HCT116 (cell line): ENCODE results near the gene CFAP44. TPM values are rescaled to one million over a fixed set of nuclear protein-coding genes. Genes with fewer than 3 reads are reported as not detected.

ENCODE experiments used
- ATAC-seq: fragments of 200-7000 bp; cut with Tn5 transposase; 2 replicates; pipeline ENCODE4 v1.9.1; 2020; ENCODE audit warnings: mild to moderate bottlenecking, moderate library complexity
- BruUV-seq: library from RNA; stranded (reverse); fragments of 400-500 nt; replicated peaks from 2 replicates; lab custom pipeline; 2021; lab: Mats Ljungman, UMichigan
- CTCF ChIA-PET: fragments of 300-600 bp; sonication (Branson Sonifier 250); formaldehyde crosslinking; loops from one replicate; lab custom pipeline; 2021; ENCODE audit warnings: antibody characterized with exemption; lab: Charles Lee
- POLR2A ChIA-PET: fragments of 300-600, 350-600 bp; sonication (Branson Sonifier 250); formaldehyde crosslinking; loops from one replicate; lab custom pipeline; 2021; ENCODE audit warnings: antibody characterized with exemption; lab: Charles Lee
- RAD21 ChIA-PET, 2 experiments: fragments of 300-600 bp; sonication (Branson Sonifier 250); formaldehyde crosslinking; loops; one replicate each; lab custom pipeline; 2023; ENCODE audit warnings: low total read pairs in 2 of 2; ENCODE audit not compliant: uncharacterized antibody in 2 of 2, unreplicated experiment in 2 of 2, low non-redundant PET in 1 of 2; lab: Charles Lee
- DNase-seq: peaks from one replicate; pipeline ENCODE4 v3.0.0-alpha.2; 2010; ENCODE audit warnings: low read depth, low spot score
- H2AFZ ChIP-seq: fragments of 200-600 bp; shearing (Covaris generic), sonication (generic); 2 replicates; pipeline ENCODE4 v1.6.1; 2017; ENCODE audit warnings: low read depth, mixed run types, mixed read lengths, antibody characterized with exemption, low read length; ENCODE audit not compliant: poor library complexity, severe bottlenecking
- H3K27ac ChIP-seq: 2 replicates; pipeline ENCODE4 v1.5.1; 2012; ENCODE audit warnings: low read depth, low read length
- H3K27me3 ChIP-seq: fragments of 200-600 bp; sonication (generic); 2 replicates; pipeline ENCODE4 v1.6.1; 2016; ENCODE audit warnings: mixed run types, low read length, mixed read lengths; ENCODE audit not compliant: insufficient read depth
- H3K36me3 ChIP-seq, 2 experiments: fragments of 200-500 bp in 1 of 2; fragments of 200-600 bp in 1 of 2; sonication (Bioruptor generic) in 1 of 2; sonication (generic) in 1 of 2; 2 replicates each; pipeline versions ENCODE4 v1.5.1 to v1.6.1; 2014 to 2016; ENCODE audit warnings: low read length in 2 of 2, inconsistent platforms in 1 of 2, mixed read lengths in 1 of 2, mixed run types in 1 of 2; ENCODE audit not compliant: insufficient read depth in 2 of 2, control insufficient read depth in 1 of 2
- H3K4me1 ChIP-seq, 2 experiments: fragments of 200-600 bp in 1 of 2; sonication (generic) in 1 of 2; 2 replicates each; pipeline versions ENCODE4 v1.5.1 to v1.6.1; 2012 to 2017; ENCODE audit warnings: low read length in 2 of 2, inconsistent platforms in 1 of 2, mild to moderate bottlenecking in 1 of 2, mixed read lengths in 1 of 2, mixed run types in 1 of 2, moderate library complexity in 1 of 2; ENCODE audit not compliant: insufficient read depth in 2 of 2, control insufficient read depth in 1 of 2
- H3K4me2 ChIP-seq: fragments of 200-600 bp; sonication (generic); 2 replicates; pipeline ENCODE4 v1.6.1; 2017; ENCODE audit warnings: mixed run types, low read length, mixed read lengths
- H3K4me3 ChIP-seq, 2 experiments: fragments of 200-600 bp in 1 of 2; sonication (generic) in 1 of 2; replicated peaks in 1 of 2; 2 replicates each; pipeline ENCODE4 v1.5.1; 2011 to 2016; ENCODE audit warnings: low read length in 2 of 2, control low read depth in 1 of 2, low read depth in 1 of 2, mild to moderate bottlenecking in 1 of 2, mixed read lengths in 1 of 2, mixed run types in 1 of 2
- H3K79me2 ChIP-seq: fragments of 200-600 bp; sonication (generic); 2 replicates; pipeline ENCODE4 v1.6.1; 2017; ENCODE audit warnings: mild to moderate bottlenecking, mixed run types, low read length, moderate library complexity, mixed read lengths; ENCODE audit not compliant: insufficient read depth
- H3K9ac ChIP-seq: fragments of 200-600 bp; sonication (generic); 2 replicates; pipeline ENCODE4 v1.6.1; 2016; ENCODE audit warnings: low read length, mixed read lengths
- H3K9me2 ChIP-seq: fragments of 200-600 bp; sonication (generic), shearing (Covaris generic); 2 replicates; pipeline ENCODE4 v1.6.1; 2017; ENCODE audit warnings: mixed run types, mild to moderate bottlenecking, moderate library complexity; ENCODE audit not compliant: insufficient read depth
- H3K9me3 ChIP-seq, 2 experiments: fragments of 200-500 bp in 1 of 2; fragments of 200-600 bp in 1 of 2; sonication (Bioruptor generic) in 1 of 2; sonication (generic) in 1 of 2; 2 replicates each; pipeline ENCODE4 v1.6.1; 2014 to 2017; ENCODE audit warnings: low read length in 2 of 2, mixed read lengths in 2 of 2, inconsistent platforms in 1 of 2, low read depth in 1 of 2, mild to moderate bottlenecking in 1 of 2, mixed run types in 1 of 2, moderate library complexity in 1 of 2; ENCODE audit not compliant: control insufficient read depth in 1 of 2, insufficient read depth in 1 of 2
- H4K20me1 ChIP-seq: fragments of 200-600 bp; sonication (generic), shearing (Covaris generic); 2 replicates; pipeline ENCODE4 v1.6.1; 2017; ENCODE audit warnings: mixed run types, mild to moderate bottlenecking, moderate library complexity; ENCODE audit not compliant: insufficient read depth
- CBX3 ChIP-seq: IDR thresholded peaks from 2 replicates; pipeline ENCODE4 v1.6.1; 2012; ENCODE audit warnings: low read depth
- EZH2 ChIP-seq: fragments of 200-600 bp; sonication (generic); IDR thresholded peaks from 2 replicates; pipeline ENCODE4 v1.6.1; 2017; ENCODE audit warnings: antibody characterized with exemption, mixed run types
- EZH2phosphoT487 ChIP-seq: fragments of 200-600 bp; IDR thresholded peaks from 2 replicates; pipeline ENCODE4 v1.6.1; 2018; ENCODE audit warnings: antibody characterized with exemption, borderline replicate concordance
- FOSL1 ChIP-seq: IDR thresholded peaks from 2 replicates; pipeline ENCODE4 v1.6.1; 2012; ENCODE audit warnings: low read depth
- POLR2AphosphoS5 ChIP-seq: IDR thresholded peaks from 2 replicates; pipeline ENCODE4 v1.6.1; 2011; ENCODE audit warnings: mild to moderate bottlenecking, low read depth, low read length, moderate library complexity
- RAD21 ChIP-seq: IDR thresholded peaks from 2 replicates; pipeline ENCODE4 v1.6.1; 2012; ENCODE audit warnings: low read depth, mild to moderate bottlenecking
- SP1 ChIP-seq: IDR thresholded peaks from 2 replicates; pipeline ENCODE4 v1.6.1; 2012; ENCODE audit warnings: low read depth
- SRF ChIP-seq: IDR thresholded peaks from 2 replicates; pipeline ENCODE4 v1.6.1; 2012; ENCODE audit warnings: low read depth
- ZNF274 ChIP-seq: fragments of 200-500 bp; sonication (Bioruptor generic); IDR thresholded peaks from 2 replicates; pipeline ENCODE4 v1.6.1; 2014; ENCODE audit warnings: mild to moderate bottlenecking, low read depth, low read length, inconsistent platforms
- intact Hi-C: fragments of 100-400 bp; cut with micrococcal nuclease; formaldehyde crosslinking; loops from 2 replicates; pipeline ENCODE4 v1.10.0; 2022
- total RNA-seq: library from RNA; stranded (reverse); gene quantifications from one replicate; pipeline ENCODE4 v1.2.1, GENCODE V29; 2021; ENCODE audit not compliant: unreplicated experiment
- TF ChIP-seq, protein P1 (sequence below): IDR thresholded peaks from 2 replicates; pipeline ENCODE4 v1.6.1; 2012
- TF ChIP-seq, protein P2 (sequence below), 3 experiments: fragments of 200-600 bp in 1 of 3; sonication (generic) in 1 of 3; IDR thresholded peaks in 2 of 3; conservative IDR thresholded peaks in 1 of 3; 2 replicates each; pipeline ENCODE4 v1.5.1; 2012 to 2017; ENCODE audit warnings: low read depth in 2 of 3, low read length in 2 of 3, antibody characterized with exemption in 1 of 3, borderline replicate concordance in 1 of 3, control low read depth in 1 of 3, mild to moderate bottlenecking in 1 of 3, mixed read lengths in 1 of 3, mixed run types in 1 of 3, moderate library complexity in 1 of 3; ENCODE audit not compliant: insufficient read depth in 1 of 3

Gene CFAP44
- total RNA-seq, 1 experiment from 2014 or later = 5.4 TPM

- H3K9ac ChIP-seq = no peak overlapping the region
- TF ChIP-seq SRF (no peak), EZH2 (no peak), FOSL1 (no peak), SP1 (no peak), ZNF274 (no peak), CBX3 (no peak), POLR2AphosphoS5 (no peak), RAD21 (no peak), EZH2phosphoT487 (no peak)
- TF ChIP-seq, protein P1, sequence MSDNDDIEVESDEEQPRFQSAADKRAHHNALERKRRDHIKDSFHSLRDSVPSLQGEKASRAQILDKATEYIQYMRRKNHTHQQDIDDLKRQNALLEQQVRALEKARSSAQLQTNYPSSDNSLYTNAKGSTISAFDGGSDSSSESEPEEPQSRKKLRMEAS = no peak
- TF ChIP-seq, protein P2, sequence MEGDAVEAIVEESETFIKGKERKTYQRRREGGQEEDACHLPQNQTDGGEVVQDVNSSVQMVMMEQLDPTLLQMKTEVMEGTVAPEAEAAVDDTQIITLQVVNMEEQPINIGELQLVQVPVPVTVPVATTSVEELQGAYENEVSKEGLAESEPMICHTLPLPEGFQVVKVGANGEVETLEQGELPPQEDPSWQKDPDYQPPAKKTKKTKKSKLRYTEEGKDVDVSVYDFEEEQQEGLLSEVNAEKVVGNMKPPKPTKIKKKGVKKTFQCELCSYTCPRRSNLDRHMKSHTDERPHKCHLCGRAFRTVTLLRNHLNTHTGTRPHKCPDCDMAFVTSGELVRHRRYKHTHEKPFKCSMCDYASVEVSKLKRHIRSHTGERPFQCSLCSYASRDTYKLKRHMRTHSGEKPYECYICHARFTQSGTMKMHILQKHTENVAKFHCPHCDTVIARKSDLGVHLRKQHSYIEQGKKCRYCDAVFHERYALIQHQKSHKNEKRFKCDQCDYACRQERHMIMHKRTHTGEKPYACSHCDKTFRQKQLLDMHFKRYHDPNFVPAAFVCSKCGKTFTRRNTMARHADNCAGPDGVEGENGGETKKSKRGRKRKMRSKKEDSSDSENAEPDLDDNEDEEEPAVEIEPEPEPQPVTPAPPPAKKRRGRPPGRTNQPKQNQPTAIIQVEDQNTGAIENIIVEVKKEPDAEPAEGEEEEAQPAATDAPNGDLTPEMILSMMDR (IDR thresholded peaks at IDR 0.05 in 2 of 3, conservative IDR thresholded peaks at IDR 0.05 in 1 of 3; ENCODE audit: borderline replicate concordance in 1 of 3, insufficient read depth in 1 of 3, low read depth in 2 of 3, low read length in 2 of 3) = no peak
- TF ChIP-seq, all 23 proteins: peak for 0
- H3K36me3 ChIP-seq = peaks cover 12% of the 10 kb centered on the region in 2 experiments; a peak in 3 of 4 replicates
- intact Hi-C loops = no loop called here
- DNase-seq (no peak), ATAC-seq (no peak)
- BruUV-seq = no TSS peak
- no peak overlapping the region for H2AFZ ChIP-seq
- H3K27ac ChIP-seq = no peak overlapping the region
- no peak overlapping the region for H3K4me3 ChIP-seq
- H4K20me1 ChIP-seq = no peaks in the 10 kb centered on the region
- ChIA-PET RAD21 (no interaction called here), CTCF (no interaction called here), POLR2A (no interaction called here)
- no peaks in the 10 kb centered on the region for H3K79me2 ChIP-seq
- no peaks in the 10 kb centered on the region for H3K9me2 ChIP-seq
- no peaks in the 10 kb centered on the region for H3K4me1 ChIP-seq
- H3K9me3 ChIP-seq = no peaks in the 10 kb centered on the region
- no peak overlapping the region for H3K4me2 ChIP-seq
- H3K27me3 ChIP-seq = no peaks in the 10 kb centered on the region
Observed at GRCh38 chr3:113454630-113455029, 13.3 kb upstream of the CFAP44 start.
